SU-DHL-6 (cell line): ENCODE data around the gene NVL.
"Not testable (repeated sequence)": the region's sequence is repeated elsewhere in the genome, so short reads cannot be mapped to it uniquely, and the experiment has no call there.

Experiments
- H2AFZ ChIP-seq: fragments of 200-600 bp; sonication (generic); 2 replicates; pipeline ENCODE4 v1.6.1; 2014; ENCODE audit warnings: low read depth, mild to moderate bottlenecking, moderate library complexity, mixed read lengths, antibody characterized with exemption, low read length; ENCODE audit not compliant: severe bottlenecking
- H3F3A ChIP-seq: fragments of 200-600 bp; shearing (Covaris generic); 2 replicates; pipeline ENCODE4 v1.6.0; 2016; ENCODE audit warnings: antibody characterized with exemption, mild to moderate bottlenecking; ENCODE audit not compliant: insufficient read depth
- H3K27ac ChIP-seq: fragments of 200-600 bp; sonication (generic); 2 replicates; pipeline ENCODE4 v1.5.1; 2016; ENCODE audit warnings: low read depth, mild to moderate bottlenecking, low read length, moderate library complexity, mixed read lengths
- H3K27me3 ChIP-seq: fragments of 200-600 bp; sonication (generic), shearing (Covaris generic); 2 replicates; pipeline ENCODE4 v1.6.0; 2014; ENCODE audit warnings: mild to moderate bottlenecking, low read length
- H3K36me3 ChIP-seq: fragments of 200-600 bp; sonication (generic); 2 replicates; pipeline ENCODE4 v1.6.1; 2014; ENCODE audit warnings: mild to moderate bottlenecking, low read length, mixed read lengths
- H3K4me2 ChIP-seq: fragments of 300-600, 200-600 bp; shearing (Covaris generic), sonication (generic); 2 replicates; pipeline ENCODE4 v1.6.0; 2014; ENCODE audit warnings: low read length, low read depth, mild to moderate bottlenecking; ENCODE audit not compliant: poor library complexity, severe bottlenecking
- H3K4me3 ChIP-seq: fragments of 200-600 bp; sonication (generic); 2 replicates; pipeline ENCODE4 v1.5.1; 2014; ENCODE audit warnings: antibody characterized with exemption, low read length, mild to moderate bottlenecking, mixed read lengths; ENCODE audit not compliant: insufficient read depth, poor library complexity, severe bottlenecking
- H3K79me2 ChIP-seq: fragments of 200-600 bp; sonication (generic); 2 replicates; pipeline ENCODE4 v1.6.1; 2014; ENCODE audit warnings: mild to moderate bottlenecking, low read length, moderate library complexity; ENCODE audit not compliant: insufficient read depth
- H3K9ac ChIP-seq: fragments of 200-600 bp; sonication (generic); 2 replicates; pipeline ENCODE4 v1.7.0; 2014; ENCODE audit warnings: mild to moderate bottlenecking, low read length
- H3K9me2 ChIP-seq: fragments of 200-600 bp; sonication (generic); replicated peaks from 2 replicates; pipeline ENCODE4 v1.6.1; 2014; ENCODE audit warnings: low read length; ENCODE audit not compliant: insufficient read depth
- H3K9me3 ChIP-seq: fragments of 200-600 bp; sonication (generic); 2 replicates; pipeline ENCODE4 v1.6.1; 2014; ENCODE audit warnings: low read length, mixed read lengths; ENCODE audit not compliant: insufficient read depth
- H4K20me1 ChIP-seq: fragments of 200-600 bp; sonication (generic); 2 replicates; pipeline ENCODE4 v1.6.1; 2014; ENCODE audit warnings: low read depth, mild to moderate bottlenecking, antibody characterized with exemption, low read length, moderate library complexity, mixed read lengths
- EZH2phosphoT487 ChIP-seq: fragments of 200-600 bp; sonication (generic), shearing (Covaris generic); conservative IDR thresholded peaks from 2 replicates; pipeline ENCODE4 v1.6.1; 2018; ENCODE audit warnings: mild to moderate bottlenecking, antibody characterized with exemption, low read length, moderate library complexity, mixed read lengths
- TF ChIP-seq, protein P1 (sequence below): fragments of 200-600 bp; sonication (generic); IDR thresholded peaks from one replicate; pipeline ENCODE4 v1.5.1; 2017; ENCODE audit warnings: antibody characterized with exemption, mild to moderate bottlenecking, low read length, moderate library complexity; ENCODE audit not compliant: insufficient read depth, poor library complexity, severe bottlenecking

Gene NVL

DNA sequence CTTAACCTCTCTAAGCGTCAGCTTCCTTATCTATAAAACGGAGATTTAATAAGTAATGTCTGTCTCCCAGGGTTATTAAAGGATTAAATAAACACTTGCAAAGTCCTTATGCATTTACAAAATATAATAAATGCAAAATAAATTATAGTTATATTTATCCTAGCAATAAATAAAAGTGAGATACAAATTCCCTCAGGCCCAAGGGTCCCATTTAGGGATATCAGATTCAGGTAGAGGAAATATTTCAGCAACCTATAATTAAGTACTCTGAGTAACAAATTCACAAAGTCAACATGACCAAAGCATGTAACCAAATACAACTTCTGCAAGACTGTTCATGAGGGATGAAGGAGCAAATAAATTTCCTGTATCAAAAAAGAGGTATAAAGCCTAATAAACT is 17.9 kb downstream of the NVL start:
- Histone ChIP-seq H3K36me3 (peaks cover 24% of the 10 kb centered on the region), H2AFZ (no peak overlapping the region), H3K4me2 (no peak overlapping the region), H4K20me1 (no peaks in the 10 kb centered on the region), H3K27ac (no peak overlapping the region), H3K9ac (no peak overlapping the region), H3K27me3 (no peaks in the 10 kb centered on the region), H3K9me3 (no peaks in the 10 kb centered on the region), H3K4me3 (no peak overlapping the region), H3F3A (no peaks in the 10 kb centered on the region; the same call in 1 of the 2 replicates), H3K79me2 (no peaks in the 10 kb centered on the region), H3K9me2 (no peaks in the 10 kb centered on the region)
- TF ChIP-seq, protein P1, sequence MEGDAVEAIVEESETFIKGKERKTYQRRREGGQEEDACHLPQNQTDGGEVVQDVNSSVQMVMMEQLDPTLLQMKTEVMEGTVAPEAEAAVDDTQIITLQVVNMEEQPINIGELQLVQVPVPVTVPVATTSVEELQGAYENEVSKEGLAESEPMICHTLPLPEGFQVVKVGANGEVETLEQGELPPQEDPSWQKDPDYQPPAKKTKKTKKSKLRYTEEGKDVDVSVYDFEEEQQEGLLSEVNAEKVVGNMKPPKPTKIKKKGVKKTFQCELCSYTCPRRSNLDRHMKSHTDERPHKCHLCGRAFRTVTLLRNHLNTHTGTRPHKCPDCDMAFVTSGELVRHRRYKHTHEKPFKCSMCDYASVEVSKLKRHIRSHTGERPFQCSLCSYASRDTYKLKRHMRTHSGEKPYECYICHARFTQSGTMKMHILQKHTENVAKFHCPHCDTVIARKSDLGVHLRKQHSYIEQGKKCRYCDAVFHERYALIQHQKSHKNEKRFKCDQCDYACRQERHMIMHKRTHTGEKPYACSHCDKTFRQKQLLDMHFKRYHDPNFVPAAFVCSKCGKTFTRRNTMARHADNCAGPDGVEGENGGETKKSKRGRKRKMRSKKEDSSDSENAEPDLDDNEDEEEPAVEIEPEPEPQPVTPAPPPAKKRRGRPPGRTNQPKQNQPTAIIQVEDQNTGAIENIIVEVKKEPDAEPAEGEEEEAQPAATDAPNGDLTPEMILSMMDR = no peak

GRCh38 chr1:224311503-224311902 is 18.5 kb downstream of the NVL start:
- not testable (repeated sequence) for H3K4me2 ChIP-seq, H3K9ac ChIP-seq, H3F3A ChIP-seq, H3K4me3 ChIP-seq, H4K20me1 ChIP-seq, H2AFZ ChIP-seq, H3K9me2 ChIP-seq, H3K79me2 ChIP-seq, H3K27ac ChIP-seq, H3K27me3 ChIP-seq, H3K9me3 ChIP-seq
- H3K36me3 ChIP-seq = peaks cover 28% of the 10 kb centered on the region; the same call in 1 of the 2 replicates

DNA sequence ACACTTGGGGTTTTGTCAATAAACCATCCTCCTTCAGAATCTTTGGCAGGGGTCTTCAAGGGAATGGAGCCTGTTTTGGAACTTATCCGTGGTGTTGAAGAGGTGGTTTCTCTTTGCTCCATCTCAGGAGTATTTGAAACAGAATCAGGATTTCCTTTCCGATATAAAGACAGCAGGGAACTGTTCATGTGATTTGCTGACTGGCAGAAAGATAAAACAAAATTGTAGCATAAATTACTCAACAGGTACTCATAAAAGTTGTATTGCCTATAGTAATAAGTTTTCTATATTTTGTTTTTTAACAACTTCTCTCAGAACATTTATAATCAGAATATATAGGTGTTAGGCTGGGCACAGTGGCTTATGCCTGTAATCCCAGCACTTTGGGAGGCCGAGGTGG is 21.9 kb downstream of the NVL start:
- H2AFZ ChIP-seq = no peak overlapping the region
- H4K20me1 ChIP-seq = no peaks in the 10 kb centered on the region
- no peaks in the 10 kb centered on the region for H3F3A ChIP-seq
- no peaks in the 10 kb centered on the region for H3K79me2 ChIP-seq
- H3K4me2 ChIP-seq = no peak overlapping the region
- no peaks in the 10 kb centered on the region for H3K9me3 ChIP-seq
- no peak overlapping the region for H3K4me3 ChIP-seq
- H3K27me3 ChIP-seq = no peaks in the 10 kb centered on the region
- TF ChIP-seq EZH2phosphoT487 = no peak
- TF ChIP-seq, protein P1 = no peak
- H3K9ac ChIP-seq = no peak overlapping the region
- peaks cover 34% of the 10 kb centered on the region; the same call in 1 of the 2 replicates for H3K36me3 ChIP-seq
- H3K27ac ChIP-seq = no peak overlapping the region
- H3K9me2 ChIP-seq = no peaks in the 10 kb centered on the region

DNA sequence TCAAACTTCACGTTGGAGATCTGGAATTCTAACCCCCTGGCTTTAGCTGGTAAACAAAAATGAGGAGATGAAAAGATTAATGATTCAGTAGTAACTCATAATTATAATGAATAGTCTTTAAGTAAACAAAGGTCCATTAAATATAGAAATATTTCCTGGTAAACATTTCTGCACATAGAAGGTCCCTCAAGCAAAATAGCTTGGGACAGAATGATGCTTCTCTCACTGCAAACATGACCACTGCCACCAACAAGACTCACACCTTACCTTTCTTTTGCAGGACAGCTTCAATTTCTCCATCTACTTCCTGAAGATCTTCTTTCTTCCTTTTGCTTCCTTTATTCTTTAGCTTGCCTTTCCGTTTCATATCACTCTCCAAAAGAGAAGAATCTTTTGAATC is 25.2 kb downstream of the NVL start:
- Histone ChIP-seq H3K27ac (no peak overlapping the region), H3K9me3 (no peaks in the 10 kb centered on the region), H3F3A (no peaks in the 10 kb centered on the region), H3K79me2 (no peaks in the 10 kb centered on the region), H4K20me1 (no peaks in the 10 kb centered on the region), H3K36me3 (peaks cover 42% of the 10 kb centered on the region), H3K4me3 (no peak overlapping the region), H3K27me3 (no peaks in the 10 kb centered on the region), H3K9me2 (no peaks in the 10 kb centered on the region), H2AFZ (no peak overlapping the region), H3K4me2 (no peak overlapping the region), H3K9ac (no peak overlapping the region)
- no peak for TF ChIP-seq EZH2phosphoT487
- TF ChIP-seq, protein P1 = no peak
